K562 treated with DMSO at 1 percent for 48 hours (cell line): Measurements from ENCODE around the gene TTC16. TPM values are rescaled to one million over a fixed set of nuclear protein-coding genes. Genes with fewer than 3 reads are reported as not detected.

Experiments used
- total RNA-seq: library from RNA; unstranded; fragments of 300-600 nt; gene quantifications from 2 replicates; pipeline ENCODE4 v1.2.3, GENCODE V29; 2022; ENCODE audit warnings: low replicate concordance; ENCODE audit errors: extremely low read depth

The TTC16 gene
- total RNA-seq, result not detected in 2 replicates

GRCh38 chr9:127715470-127716337 lies at the start of gene TTC16, which contains the start of gene PTRH1:
Gene TTC16, plus strand, starts transcription at chr9:127716079. Its CDS starts 67 bp downstream, at chr9:127716146.
Gene PTRH1, minus strand, starts transcription at chr9:127715663. Its CDS starts 24 bp downstream, at chr9:127715639.

GRCh38 chr9:127706836-127707241 lies 9.0 kb upstream of the TTC16 start, which contains the start of gene CFAP157:
Gene CFAP157, plus strand, starts transcription at chr9:127706988. Its CDS starts 44 bp downstream, at chr9:127707032.

GRCh38 chr9:127734747-127735529 lies 19.1 kb downstream of the TTC16 start, which contains the start of gene TOR2A:
Gene TOR2A, minus strand, starts transcription at chr9:127735294. Its CDS starts 24 bp downstream, at chr9:127735270.

GRCh38 chr9:127778280-127779135 lies 62.6 kb downstream of the TTC16 start, which contains the start of gene SH2D3C:
Gene SH2D3C, minus strand, starts transcription at chr9:127778666. Its CDS starts 39 bp downstream, at chr9:127778627.

Other genes starting within 250 kb of the TTC16 start
- gene STXBP1, start 103.8 kb upstream of the TTC16 start, total RNA-seq, result not detected in 2 replicates
- not detected in 2 replicates for gene CFAP157, start 9.1 kb upstream of the TTC16 start, total RNA-seq
- gene PTRH1, start 416 bp upstream of the TTC16 start, total RNA-seq, result not detected in 2 replicates
- gene TOR2A, start 19.2 kb downstream of the TTC16 start, total RNA-seq, result not detected in 2 replicates
- not detected in 2 replicates for gene SH2D3C, start 62.6 kb downstream of the TTC16 start, total RNA-seq
- gene CDK9, start 70.0 kb downstream of the TTC16 start, total RNA-seq, result not detected in 2 replicates
- not detected in 2 replicates for gene FPGS, start 86.8 kb downstream of the TTC16 start, total RNA-seq
- not detected in 2 replicates for gene ENG, start 138.6 kb downstream of the TTC16 start, total RNA-seq
- gene AK1, start 161.6 kb downstream of the TTC16 start, total RNA-seq, result not detected in 2 replicates
- gene ST6GALNAC6, start 183.5 kb downstream of the TTC16 start, total RNA-seq, result not detected in 2 replicates
- not detected in 2 replicates for gene ST6GALNAC4, start 201.0 kb downstream of the TTC16 start, total RNA-seq
- not detected in 2 replicates for gene PIP5KL1, start 214.7 kb downstream of the TTC16 start, total RNA-seq
- gene DPM2, start 221.8 kb downstream of the TTC16 start, total RNA-seq, result not detected in 2 replicates